CD14-positive monocyte (primary cell): ENCODE results near the gene MTSS2. TPM values are rescaled to one million over a fixed set of nuclear protein-coding genes. Genes with fewer than 3 reads are reported as not detected.

Experiments
- DNase-seq, 3 donors: peaks; one replicate each; pipeline ENCODE4 v3.0.0-alpha.2; 2011 to 2022
- H2AFZ ChIP-seq: 2 replicates; pipeline ENCODE4 v1.6.0; 2012; ENCODE audit warnings: mild to moderate bottlenecking, low read depth, low read length, inconsistent platforms; ENCODE audit not compliant: insufficient read depth, poor library complexity, severe bottlenecking
- H3K27ac ChIP-seq, 2 donors: 1 replicate in 1 of 2; 2 replicates in 1 of 2; pipeline ENCODE4 v1.5.1; 2012 to 2013; ENCODE audit warnings: low read length in 2 of 2, control low read depth in 1 of 2, inconsistent platforms in 1 of 2, low read depth in 1 of 2, mild to moderate bottlenecking in 1 of 2
- H3K27me3 ChIP-seq, 2 donors: one replicate each; pipeline versions ENCODE4 v1.6.0 to v1.6.1; 2011 to 2013; ENCODE audit warnings: low read length in 2 of 2; ENCODE audit not compliant: control insufficient read depth in 2 of 2, insufficient read depth in 2 of 2
- H3K36me3 ChIP-seq, 2 donors: replicated peaks in 1 of 2; 1 replicate in 1 of 2; 2 replicates in 1 of 2; pipeline versions ENCODE4 v1.5.1 to v1.6.1; 2012 to 2013; ENCODE audit warnings: low read length in 2 of 2, control low read depth in 1 of 2, inconsistent platforms in 1 of 2, mild to moderate bottlenecking in 1 of 2; ENCODE audit not compliant: insufficient read depth in 2 of 2, control insufficient read depth in 1 of 2
- H3K4me1 ChIP-seq, 2 donors: 1 replicate in 1 of 2; 2 replicates in 1 of 2; pipeline versions ENCODE4 v1.5.1 to v1.6.1; 2012 to 2013; ENCODE audit warnings: low read length in 2 of 2, control low read depth in 1 of 2, inconsistent platforms in 1 of 2, mild to moderate bottlenecking in 1 of 2, moderate library complexity in 1 of 2; ENCODE audit not compliant: insufficient read depth in 2 of 2, control insufficient read depth in 1 of 2
- H3K4me2 ChIP-seq: replicated peaks from 2 replicates; pipeline ENCODE3; 2012; ENCODE audit warnings: low read length, moderate library complexity, mild to moderate bottlenecking; ENCODE audit not compliant: poor library complexity, severe bottlenecking; ENCODE audit errors: extremely low read depth
- H3K4me3 ChIP-seq, 3 experiments: fragments of 200-600 bp in 1 of 3; sonication (generic) in 1 of 3; replicated peaks in 1 of 3; 1 replicate in 2 of 3; 2 replicates in 1 of 3; pipeline ENCODE4 v1.5.1; 2011 to 2013; ENCODE audit warnings: low read length in 3 of 3, mild to moderate bottlenecking in 3 of 3, control low read depth in 2 of 3, low read depth in 2 of 3, inconsistent platforms in 1 of 3, moderate library complexity in 1 of 3
- H3K79me2 ChIP-seq: 2 replicates; pipeline ENCODE4 v1.6.0; 2012; ENCODE audit warnings: mild to moderate bottlenecking, control low read depth, inconsistent platforms, low read length, moderate library complexity; ENCODE audit not compliant: insufficient read depth
- H3K9ac ChIP-seq: 2 replicates; pipeline ENCODE4 v1.6.0; 2017; ENCODE audit warnings: low read length, mild to moderate bottlenecking; ENCODE audit not compliant: insufficient read depth, poor library complexity, severe bottlenecking
- H3K9me3 ChIP-seq, 2 donors: replicated peaks in 1 of 2; 1 replicate in 1 of 2; 2 replicates in 1 of 2; pipeline versions ENCODE4 v1.5.1 to v1.6.1; 2012 to 2013; ENCODE audit warnings: low read length in 2 of 2, control low read depth in 1 of 2; ENCODE audit not compliant: control insufficient read depth in 1 of 2, insufficient read depth in 1 of 2
- H4K20me1 ChIP-seq: 2 replicates; pipeline ENCODE4 v1.6.0; 2012; ENCODE audit warnings: mild to moderate bottlenecking, low read length, control low read depth, moderate library complexity; ENCODE audit not compliant: insufficient read depth
- H3K27ac Mint-ChIP-seq, 7 donors: one replicate each; pipeline ENCODE4 v1.8.0; 2020; ENCODE audit warnings: mild to moderate bottlenecking in 7 of 7, mixed read lengths in 7 of 7, moderate library complexity in 6 of 7, inconsistent platforms in 2 of 7
- H3K27me3 Mint-ChIP-seq, 3 donors: one replicate each; pipeline ENCODE4 v1.8.0; 2021 to 2022; ENCODE audit warnings: low read depth in 3 of 3, mild to moderate bottlenecking in 3 of 3, mixed read lengths in 3 of 3, moderate library complexity in 3 of 3, inconsistent platforms in 1 of 3
- H3K36me3 Mint-ChIP-seq, 2 donors: one replicate each; pipeline ENCODE4 v1.8.0; 2020; ENCODE audit warnings: mixed read lengths in 2 of 2, inconsistent platforms in 1 of 2, mild to moderate bottlenecking in 1 of 2
- H3K4me1 Mint-ChIP-seq: one replicate; pipeline ENCODE4 v1.8.0; 2020; ENCODE audit warnings: mild to moderate bottlenecking, mixed read lengths
- H3K4me3 Mint-ChIP-seq, 2 donors: one replicate each; pipeline ENCODE4 v1.8.0; 2020; ENCODE audit warnings: mild to moderate bottlenecking in 2 of 2, mixed read lengths in 2 of 2, moderate library complexity in 1 of 2
- H3K9me3 Mint-ChIP-seq, 7 donors: one replicate each; pipeline ENCODE4 v1.8.0; 2020 to 2022; ENCODE audit warnings: mixed read lengths in 7 of 7, mild to moderate bottlenecking in 6 of 7, moderate library complexity in 6 of 7, inconsistent platforms in 2 of 7
- WGBS: methylation state at CpG from one replicate; pipeline ENCODE4 v1.1.5; 2013; ENCODE audit warnings: missing lambda C conversion rate; ENCODE audit not compliant: insufficient coverage; 5-methylcytosine and 5-hydroxymethylcytosine counted together
- intact Hi-C, 2 donors: fragments of 100-400 bp; cut with micrococcal nuclease; formaldehyde crosslinking; loops; one replicate each; pipeline versions ENCODE4 v1.15.0 to v1.15.1; 2023
- polyA plus RNA-seq, 3 donors: library from polyadenylated mRNA; depleted of rRNA in 1 of 3; unstranded in 2 of 3; stranded (reverse) in 1 of 3; fragments of 300-500 nt in 2 of 3; fragments of >200 nt in 1 of 3; fragmentation: Illumina TruSeq in 2 of 3; gene quantifications; 1 replicate in 2 of 3; 2 replicates in 1 of 3; pipeline ENCODE4 v1.2.3, GENCODE V29; 2012 to 2021
- TF ChIP-seq, protein P1 (sequence below): fragments of 200-600 bp; IDR thresholded peaks from one replicate; pipeline ENCODE4 v1.8.0; 2022; ENCODE audit warnings: antibody characterized with exemption, mild to moderate bottlenecking

The MTSS2 gene
- polyA plus RNA-seq, 3 donors = 1.5 TPM; not detected in 2

GRCh38 chr16:70711211-70712031 is 25.6 kb upstream of the MTSS2 start:
- Histone ChIP-seq H3K36me3 (peaks cover 31 to 70% of the 10 kb centered on the region in 2 donors), H3K9ac (no peak overlapping the region), H3K9me3 (no peaks in the 10 kb centered on the region), H3K79me2 (no peaks in the 10 kb centered on the region), H4K20me1 (no peaks in the 10 kb centered on the region), H3K4me2 (no peak overlapping the region), H3K4me3 (no peak overlapping the region), H3K27ac (no peak overlapping the region), H2AFZ (no peak overlapping the region), H3K27me3 (no peaks in the 10 kb centered on the region), H3K4me1 (no peaks in the 10 kb centered on the region)
- H3K36me3 Mint-ChIP-seq = peaks cover 49 to 60% of the 10 kb centered on the region in 2 donors
- no peak overlapping the region for H3K4me3 Mint-ChIP-seq
- 98% methylated on average over 9 of the region's 14 CpGs for WGBS
- no peaks in the 10 kb centered on the region for H3K9me3 Mint-ChIP-seq
- DNase-seq = no peak
- peaks cover 0 to 2% (median 0%) of the 10 kb centered on the region in 3 donors for H3K27me3 Mint-ChIP-seq
- TF ChIP-seq, protein P1, sequence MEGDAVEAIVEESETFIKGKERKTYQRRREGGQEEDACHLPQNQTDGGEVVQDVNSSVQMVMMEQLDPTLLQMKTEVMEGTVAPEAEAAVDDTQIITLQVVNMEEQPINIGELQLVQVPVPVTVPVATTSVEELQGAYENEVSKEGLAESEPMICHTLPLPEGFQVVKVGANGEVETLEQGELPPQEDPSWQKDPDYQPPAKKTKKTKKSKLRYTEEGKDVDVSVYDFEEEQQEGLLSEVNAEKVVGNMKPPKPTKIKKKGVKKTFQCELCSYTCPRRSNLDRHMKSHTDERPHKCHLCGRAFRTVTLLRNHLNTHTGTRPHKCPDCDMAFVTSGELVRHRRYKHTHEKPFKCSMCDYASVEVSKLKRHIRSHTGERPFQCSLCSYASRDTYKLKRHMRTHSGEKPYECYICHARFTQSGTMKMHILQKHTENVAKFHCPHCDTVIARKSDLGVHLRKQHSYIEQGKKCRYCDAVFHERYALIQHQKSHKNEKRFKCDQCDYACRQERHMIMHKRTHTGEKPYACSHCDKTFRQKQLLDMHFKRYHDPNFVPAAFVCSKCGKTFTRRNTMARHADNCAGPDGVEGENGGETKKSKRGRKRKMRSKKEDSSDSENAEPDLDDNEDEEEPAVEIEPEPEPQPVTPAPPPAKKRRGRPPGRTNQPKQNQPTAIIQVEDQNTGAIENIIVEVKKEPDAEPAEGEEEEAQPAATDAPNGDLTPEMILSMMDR = no peak
- intact Hi-C loops = no loop called here
- no peaks in the 10 kb centered on the region for H3K4me1 Mint-ChIP-seq
- H3K27ac Mint-ChIP-seq = peak overlapping the region in 1 of 7 donors; percentile 22

DNA sequence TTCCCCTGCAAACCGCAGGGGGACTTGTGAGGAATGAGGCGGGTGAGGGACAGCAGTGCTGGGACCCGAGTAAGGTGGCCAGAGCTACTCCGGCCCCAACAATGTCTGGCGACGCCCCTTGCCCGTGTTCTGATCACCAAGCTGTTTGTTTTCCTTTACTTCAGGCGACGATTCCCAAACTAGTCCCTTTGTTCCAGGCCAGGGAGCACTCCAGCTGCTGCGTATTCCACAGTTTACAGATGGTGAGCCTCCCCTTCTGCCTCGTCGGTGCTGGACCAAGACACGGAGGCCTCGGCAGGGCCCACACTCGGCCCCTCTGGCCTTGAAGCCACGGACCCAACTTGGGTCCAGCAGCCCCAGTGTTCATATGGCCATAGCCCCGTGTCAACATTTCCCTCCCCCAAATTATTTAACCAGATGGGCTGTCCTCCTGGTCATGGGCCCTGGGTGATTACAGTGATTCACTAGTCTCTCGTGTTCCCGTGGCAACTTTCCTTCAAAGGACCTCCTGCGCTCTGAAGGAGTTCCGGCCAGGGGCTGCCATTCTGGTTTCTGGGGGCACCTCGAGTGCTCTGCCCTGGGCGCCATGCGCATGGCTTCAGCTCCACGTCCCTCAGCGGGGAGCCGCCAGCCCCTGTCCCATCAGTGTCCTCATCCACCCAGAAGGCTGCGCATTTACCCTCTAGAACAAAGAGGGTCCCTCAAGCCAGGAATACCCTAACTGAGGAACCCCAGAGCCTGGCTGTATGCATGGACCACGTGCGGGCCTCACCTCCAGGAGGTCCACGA is 24.8 kb upstream of the MTSS2 start:
- Histone ChIP-seq H3K36me3 (peaks cover 31 to 62% of the 10 kb centered on the region in 2 donors), H3K79me2 (no peaks in the 10 kb centered on the region), H3K4me3 (no peak overlapping the region), H3K4me2 (no peak overlapping the region), H3K27me3 (no peaks in the 10 kb centered on the region), H2AFZ (no peak overlapping the region), H3K9ac (no peak overlapping the region), H3K27ac (no peak overlapping the region), H3K9me3 (no peaks in the 10 kb centered on the region), H3K4me1 (no peaks in the 10 kb centered on the region), H4K20me1 (peaks cover 3% of the 10 kb centered on the region)
- Mint-ChIP-seq H3K27me3 (peaks cover 0 to 2% (median 0%) of the 10 kb centered on the region in 3 donors), H3K4me1 (no peaks in the 10 kb centered on the region), H3K36me3 (peaks cover 46 to 55% of the 10 kb centered on the region in 2 donors), H3K4me3 (no peak overlapping the region), H3K9me3 (no peaks in the 10 kb centered on the region), H3K27ac (no peak overlapping the region)
- DNase-seq = no peak
- intact Hi-C loops = no loop called here
- TF ChIP-seq, protein P1 = no peak
- 97% methylated on average over 31 of the region's 31 CpGs for WGBS
